OCI-LY1 (cell line): ENCODE measurements around the gene KNG1.

Source experiments
- CTCF ChIP-seq: fragments of 200-600 bp; sonication (generic), shearing (Covaris generic); IDR thresholded peaks from 2 replicates; pipeline ENCODE4 v1.5.1; 2017; ENCODE audit warnings: mild to moderate bottlenecking, antibody characterized with exemption, low read length, moderate library complexity, mixed read lengths
- EZH2 ChIP-seq: fragments of 200-600 bp; sonication (generic), shearing (Covaris generic); IDR thresholded peaks from 2 replicates; pipeline ENCODE4 v1.8.0; 2017; ENCODE audit warnings: borderline replicate concordance, mixed run types, mild to moderate bottlenecking, antibody characterized with exemption, low read length, moderate library complexity, mixed read lengths

GRCh38 chr3:186779204-186779603, 62.0 kb downstream of the KNG1 start:
- TF ChIP-seq CTCF = no peak
- TF ChIP-seq EZH2 = no peak
